ENCODE measurements around the gene EDEM2. TPM values are rescaled to one million over a fixed set of nuclear protein-coding genes. Genes with fewer than 3 reads are reported as not detected.
"Not testable (repeated sequence)": the region's sequence is repeated elsewhere in the genome, so short reads cannot be mapped to it uniquely, and the experiment has no call there.

The EDEM2 gene
- total and polyA plus RNA-seq, 2 of the 4 experiments (the other 2 are of a cell fraction): 19.0 to 27.4 TPM

GRCh38 chr20:35115606-35116005, 31.5 kb downstream of the EDEM2 start:
- H3K9ac ChIP-seq (ENCODE audit: low read depth, low read length): no peak overlapping the region
- intact Hi-C loops (cut with micrococcal nuclease): no loop called here

GRCh38 chr20:35112276-35112675, 34.9 kb downstream of the EDEM2 start:
- DNase-seq; H3K23ac ChIP-seq (ENCODE audit: low read depth, low read length); H2AK9ac ChIP-seq (replicated peaks; ENCODE audit: low read depth, low read length, poor library complexity); H3K27ac ChIP-seq (ENCODE audit: insufficient read depth, low read length); intact Hi-C loops (cut with micrococcal nuclease); H4K5ac ChIP-seq (ENCODE audit: low read depth, low read length); H2BK5ac ChIP-seq (ENCODE audit: low read depth, low read length, poor library complexity, severe bottlenecking); H4K20me1 ChIP-seq (ENCODE audit: insufficient read depth, low read length); H3K36me3 ChIP-seq (ENCODE audit: control insufficient read depth, insufficient read depth, low read length); H3K4me3 ChIP-seq (ENCODE audit: insufficient read depth, low read depth, low read length); H2AFZ ChIP-seq (replicated peaks; ENCODE audit: low read length, poor library complexity); H3K18ac ChIP-seq (ENCODE audit: low read depth, low read length); H4K8ac ChIP-seq (ENCODE audit: low read depth in 2 of 2, low read length in 2 of 2); H3K4me2 ChIP-seq (ENCODE audit: low read depth, low read length); H3K9ac ChIP-seq (ENCODE audit: low read depth, low read length); ATAC-seq (ENCODE audit: low read depth); H2BK15ac ChIP-seq (ENCODE audit: low read depth, low read length); dilution Hi-C loops (cut with HindIII; ENCODE audit: low sequenced_read_pairs, unreplicated experiment); H3K9me3 ChIP-seq (ENCODE audit: control insufficient read depth, insufficient read depth, low read length); POLR2A ChIA-PET (ENCODE audit: unreplicated experiment); H4K91ac ChIP-seq (ENCODE audit: insufficient read depth, low read depth, low read length); H3K56ac ChIP-seq (ENCODE audit: extremely low read depth, insufficient read depth, low read length); H3K27me3 ChIP-seq (ENCODE audit: control insufficient read depth, insufficient read depth, low read length); BruUV-seq (replicated peaks); in situ Hi-C loops (cut with MboI; ENCODE audit: low sequenced_read_pairs); H3K4ac ChIP-seq (ENCODE audit: low read depth, low read length); H2AK5ac ChIP-seq (ENCODE audit: low read depth, low read length); H3K14ac ChIP-seq (replicated peaks; ENCODE audit: low read depth, low read length): not testable (repeated sequence)
- WGBS, 2 experiments (ENCODE audit: extremely low coverage in 2 of 2, insufficient read length in 1 of 2): no CpG with 5 or more reads among the region's 5 CpGs
- Histone ChIP-seq H2BK120ac (ENCODE audit: low read depth, low read length) (0 out of 2 replicates have a peak overlapping the region, but pooled peaks have one; percentile 32), H2BK20ac (ENCODE audit: low read depth, low read length) (0 out of 2 replicates have a peak overlapping the region, but pooled peaks have one; percentile 42), H3K4me1 (ENCODE audit: control insufficient read depth, insufficient read depth, low read length) (peaks cover 23% of the 10 kb centered on the region), H3K79me1 (ENCODE audit: low read depth in 1 of 2, low read length in 2 of 2) (peaks cover 5 to 18% of the 10 kb centered on the region in 2 experiments; a peak in 1 of 4 replicates), H3K9me1 (ENCODE audit: insufficient read depth, low read length) (peaks cover 21% of the 10 kb centered on the region)
- CTCF ChIA-PET: interaction anchor here (0.6 kb wide), 1 partner anchor 16 kb away, joined by 7 read pairs; no protein-coding TSS in a partner anchor

More at GRCh38 chr20:35115606-35116005, 31.5 kb downstream of the EDEM2 start:
- Histone ChIP-seq H3K56ac (ENCODE audit: extremely low read depth, insufficient read depth, low read length) (no peak overlapping the region), H3K4me1 (ENCODE audit: control insufficient read depth, insufficient read depth, low read length) (peaks cover 37% of the 10 kb centered on the region), H3K27ac (ENCODE audit: insufficient read depth, low read length) (no peak overlapping the region), H2AK9ac (replicated peaks; ENCODE audit: low read depth, low read length, poor library complexity) (peak overlapping the region; percentile 34), H3K79me1 (ENCODE audit: low read depth in 1 of 2, low read length in 2 of 2) (peaks cover 5 to 31% of the 10 kb centered on the region in 2 experiments; a peak in 1 of 4 replicates), H3K9me1 (ENCODE audit: insufficient read depth, low read length) (peaks cover 30% of the 10 kb centered on the region), H3K4ac (ENCODE audit: low read depth, low read length) (peak overlapping the region; percentile 55), H4K8ac (ENCODE audit: low read depth in 2 of 2, low read length in 2 of 2) (0 out of 4 replicates have a peak overlapping the region, but pooled peaks of 1 of the 2 experiments have one; percentile 44), H3K14ac (replicated peaks; ENCODE audit: low read depth, low read length) (peak overlapping the region; percentile 48; the same call in 1 of the 2 replicates), H4K20me1 (ENCODE audit: insufficient read depth, low read length) (peaks cover 2% of the 10 kb centered on the region; the same call in 1 of the 2 replicates), H4K91ac (ENCODE audit: insufficient read depth, low read depth, low read length) (peak overlapping the region; percentile 46), H2AFZ (replicated peaks; ENCODE audit: low read length, poor library complexity) (no peak overlapping the region), H3K23ac (ENCODE audit: low read depth, low read length) (no peak overlapping the region), H3K18ac (ENCODE audit: low read depth, low read length) (peak overlapping the region; percentile 21), H2AK5ac (ENCODE audit: low read depth, low read length) (peak overlapping the region; percentile 83), H3K4me2 (ENCODE audit: low read depth, low read length) (no peak overlapping the region), H3K9me3 (ENCODE audit: control insufficient read depth, insufficient read depth, low read length) (no peaks in the 10 kb centered on the region), H3K27me3 (ENCODE audit: control insufficient read depth, insufficient read depth, low read length) (no peaks in the 10 kb centered on the region), H2BK15ac (ENCODE audit: low read depth, low read length) (peak overlapping the region; percentile 15; the same call in 2 of the 3 replicates), H3K4me3 (ENCODE audit: insufficient read depth, low read depth, low read length) (no peak overlapping the region), H2BK20ac (ENCODE audit: low read depth, low read length) (peak overlapping the region; percentile 55; the same call in 1 of the 2 replicates), H2BK120ac (ENCODE audit: low read depth, low read length) (peak overlapping the region; percentile 64), H4K5ac (ENCODE audit: low read depth, low read length) (no peak overlapping the region; the same call in 1 of the 2 replicates), H3K36me3 (ENCODE audit: control insufficient read depth, insufficient read depth, low read length) (peaks cover 18% of the 10 kb centered on the region), H2BK5ac (ENCODE audit: low read depth, low read length, poor library complexity, severe bottlenecking) (no peak overlapping the region)
- dilution Hi-C loops (cut with HindIII; ENCODE audit: low sequenced_read_pairs, unreplicated experiment) (no loop called here), in situ Hi-C loops (cut with MboI; ENCODE audit: low sequenced_read_pairs) (no loop called here)
- ChIA-PET POLR2A (ENCODE audit: unreplicated experiment) (no interaction called here), CTCF (interaction anchor here (0.6 kb wide), 1 partner anchor 148 kb away, joined by 4 read pairs; no protein-coding TSS in a partner anchor)
- WGBS, 2 experiments (ENCODE audit: extremely low coverage in 2 of 2, insufficient read length in 1 of 2): no CpG with 5 or more reads among the region's 11 CpGs
- ATAC-seq (ENCODE audit: low read depth): no peak
- DNase-seq: no peak
- TF ChIP-seq BHLHE40 (IDR thresholded peaks at IDR 0.05; ENCODE audit: low read depth, low read length) (no peak), USF2 (IDR thresholded peaks at IDR 0.05; ENCODE audit: low read depth, low read length) (no peak)
- no TSS peak for BruUV-seq (replicated peaks)

Measured in IMR-90 (cell line).